ENCODE results near the gene NFATC2.
"Not testable (repeated sequence)": the region's sequence is repeated elsewhere in the genome, so short reads cannot be mapped to it uniquely, and the experiment has no call there.

The NFATC2 gene

DNA sequence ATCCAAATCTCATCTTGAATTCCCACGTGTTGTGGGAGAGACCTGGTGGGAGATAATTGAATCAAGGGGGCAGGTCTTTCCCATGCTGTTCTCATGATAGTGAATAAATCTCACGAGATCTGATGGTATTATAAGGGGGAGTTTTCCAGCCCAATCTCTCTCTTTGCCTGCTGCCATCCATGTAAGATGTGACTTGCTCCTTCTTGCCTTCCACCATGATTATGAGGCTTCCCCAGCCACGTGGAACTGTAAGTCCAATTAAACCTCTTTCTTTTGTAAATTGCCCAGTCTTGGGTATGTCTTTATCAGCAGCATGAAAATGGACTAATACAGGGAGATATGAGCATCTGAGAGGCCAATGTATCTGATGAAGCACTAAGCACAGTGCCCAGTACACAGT lies 26.0 kb upstream of the NFATC2 start:
- not testable (repeated sequence) for DNase-seq (ENCODE audit: low spot score)

DNA sequence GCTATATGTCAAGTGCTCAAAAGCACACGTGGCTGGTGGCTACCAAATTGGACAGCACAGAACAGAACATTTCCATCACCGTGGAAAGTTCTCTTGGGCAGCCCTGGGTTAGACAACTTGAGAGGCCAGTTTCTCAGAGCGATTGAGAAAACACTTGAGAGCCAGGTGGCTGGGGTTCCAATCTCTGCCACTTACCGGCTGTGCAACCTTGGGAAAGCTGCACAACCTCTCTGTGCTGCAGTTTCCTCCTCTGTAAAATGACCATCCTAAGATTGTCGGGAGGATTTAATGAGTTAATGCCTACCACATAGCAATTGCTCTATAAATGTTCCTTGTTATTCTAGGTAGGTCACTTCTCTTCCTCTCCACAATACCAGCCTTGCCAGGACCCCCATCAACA lies 25.1 kb upstream of the NFATC2 start:
- no peak for DNase-seq (ENCODE audit: low spot score)

DNA sequence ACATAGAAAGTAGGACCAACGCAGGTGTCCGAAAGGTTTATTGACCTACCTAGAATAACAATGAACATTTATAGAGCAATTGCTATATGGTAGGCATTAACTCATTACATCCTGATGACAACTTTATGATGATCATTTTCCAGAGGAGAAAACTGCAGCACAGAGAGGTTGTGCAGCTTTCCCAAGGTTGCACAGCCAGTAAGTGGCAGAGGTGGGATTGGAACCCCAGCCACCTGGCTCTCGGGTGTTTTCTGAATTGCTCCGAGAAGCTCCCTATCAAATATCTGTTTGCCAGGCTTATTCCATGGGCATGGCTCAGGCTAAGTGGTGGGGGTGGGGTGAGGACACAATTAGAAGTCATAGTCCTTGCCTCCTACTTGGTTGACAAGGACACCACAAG lies 24.1 kb upstream of the NFATC2 start:
- no peak for DNase-seq (ENCODE audit: low spot score)

DNA sequence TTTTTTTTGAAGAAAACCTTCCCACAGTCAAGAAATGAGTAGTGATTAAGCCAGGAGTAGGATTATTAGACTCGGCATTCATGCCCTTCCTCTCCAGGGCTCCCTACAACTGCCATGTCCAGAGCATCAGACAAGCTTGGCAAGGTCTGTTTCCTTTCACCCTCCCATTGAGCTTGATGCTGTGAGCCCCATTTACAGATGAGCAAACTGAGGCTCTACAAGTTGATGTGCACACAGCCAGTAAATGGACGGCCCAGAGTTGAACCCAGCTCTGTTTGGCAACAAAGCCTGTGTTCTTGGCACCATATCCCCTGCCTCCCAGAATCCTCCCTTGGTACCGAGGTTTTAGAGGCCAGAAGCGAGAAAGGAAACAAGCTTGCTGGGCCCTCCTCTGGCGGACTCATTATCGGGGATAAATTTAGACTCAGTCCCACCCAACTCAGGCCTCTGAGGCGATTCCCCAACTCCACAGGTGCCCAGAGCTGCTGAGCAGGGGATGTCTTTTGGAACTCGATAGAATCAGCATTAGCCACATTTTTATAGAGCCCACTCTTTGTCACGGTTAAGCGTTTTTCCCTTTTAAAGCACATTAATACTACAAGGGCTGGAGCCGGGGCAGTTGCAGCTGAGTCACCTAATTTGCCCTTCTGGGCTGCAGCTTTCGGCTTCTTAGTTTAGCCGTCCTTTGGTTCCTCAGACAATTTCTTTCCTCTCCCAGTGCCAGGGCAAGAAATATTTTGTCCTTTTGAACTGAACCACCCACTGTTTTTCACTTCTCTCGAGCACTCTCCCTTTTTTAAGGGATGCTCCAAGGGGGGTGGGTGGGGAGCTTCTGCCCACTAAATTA lies 23.0 kb upstream of the NFATC2 start:
- no peak for DNase-seq (ENCODE audit: low spot score)

DNA sequence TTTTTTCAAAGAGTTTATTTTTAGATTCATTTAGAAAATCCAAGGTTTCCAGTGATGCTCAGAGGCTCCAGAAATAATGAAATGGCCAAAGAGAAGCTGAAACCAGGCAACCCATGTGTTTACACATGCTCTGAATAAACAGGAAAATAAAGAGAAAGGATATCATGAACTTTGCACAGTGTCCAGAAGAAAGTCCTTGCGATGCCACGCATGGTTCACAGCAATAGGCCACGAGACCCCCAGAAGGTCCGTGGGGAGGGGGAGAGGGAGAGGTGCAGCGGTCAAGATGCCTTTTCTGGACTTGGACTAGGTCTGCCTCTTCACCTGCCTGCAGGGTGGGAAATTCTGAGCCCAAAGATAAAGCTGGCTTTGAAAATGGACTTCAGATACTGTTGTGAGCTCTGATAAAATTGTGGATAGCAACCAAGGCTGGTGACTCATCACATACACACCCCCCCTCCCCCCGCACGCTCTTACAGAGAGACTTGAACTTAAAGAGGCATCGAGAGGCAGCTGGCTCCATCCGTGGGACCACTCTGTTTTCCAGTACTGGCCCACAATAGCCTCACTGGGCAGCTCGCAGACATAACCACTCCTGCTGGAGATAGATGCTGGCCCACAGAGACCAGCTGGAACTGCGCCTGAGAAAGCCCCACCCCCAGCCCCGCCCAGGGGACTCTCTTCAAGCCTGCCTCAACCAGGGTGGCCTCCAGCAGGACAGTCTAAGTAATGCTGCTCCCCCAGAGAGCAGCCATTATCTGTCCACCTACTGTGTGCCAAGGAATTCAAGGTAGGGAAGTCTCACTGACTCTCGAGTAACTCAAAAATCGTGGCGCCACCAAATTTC lies 21.2 kb upstream of the NFATC2 start:
- DNase-seq (ENCODE audit: low spot score), result no peak

DNA sequence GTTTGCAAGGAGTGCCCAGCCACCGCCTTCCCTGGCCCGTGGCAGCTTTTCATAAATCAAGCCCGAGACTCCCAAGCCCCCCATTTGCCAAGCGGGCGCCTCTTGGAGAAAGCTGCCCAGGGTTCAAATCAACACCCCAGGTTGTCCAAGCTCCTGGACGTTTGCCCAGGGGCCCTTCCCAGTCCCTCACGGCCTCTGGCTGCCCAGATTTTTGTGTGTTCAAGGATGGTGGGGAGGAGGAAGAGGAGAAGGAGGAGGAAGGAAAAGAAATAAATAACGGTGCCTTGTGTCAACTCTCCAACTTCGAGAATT lies 20.6 kb upstream of the NFATC2 start:
- no peak for DNase-seq (ENCODE audit: low spot score)

DNA sequence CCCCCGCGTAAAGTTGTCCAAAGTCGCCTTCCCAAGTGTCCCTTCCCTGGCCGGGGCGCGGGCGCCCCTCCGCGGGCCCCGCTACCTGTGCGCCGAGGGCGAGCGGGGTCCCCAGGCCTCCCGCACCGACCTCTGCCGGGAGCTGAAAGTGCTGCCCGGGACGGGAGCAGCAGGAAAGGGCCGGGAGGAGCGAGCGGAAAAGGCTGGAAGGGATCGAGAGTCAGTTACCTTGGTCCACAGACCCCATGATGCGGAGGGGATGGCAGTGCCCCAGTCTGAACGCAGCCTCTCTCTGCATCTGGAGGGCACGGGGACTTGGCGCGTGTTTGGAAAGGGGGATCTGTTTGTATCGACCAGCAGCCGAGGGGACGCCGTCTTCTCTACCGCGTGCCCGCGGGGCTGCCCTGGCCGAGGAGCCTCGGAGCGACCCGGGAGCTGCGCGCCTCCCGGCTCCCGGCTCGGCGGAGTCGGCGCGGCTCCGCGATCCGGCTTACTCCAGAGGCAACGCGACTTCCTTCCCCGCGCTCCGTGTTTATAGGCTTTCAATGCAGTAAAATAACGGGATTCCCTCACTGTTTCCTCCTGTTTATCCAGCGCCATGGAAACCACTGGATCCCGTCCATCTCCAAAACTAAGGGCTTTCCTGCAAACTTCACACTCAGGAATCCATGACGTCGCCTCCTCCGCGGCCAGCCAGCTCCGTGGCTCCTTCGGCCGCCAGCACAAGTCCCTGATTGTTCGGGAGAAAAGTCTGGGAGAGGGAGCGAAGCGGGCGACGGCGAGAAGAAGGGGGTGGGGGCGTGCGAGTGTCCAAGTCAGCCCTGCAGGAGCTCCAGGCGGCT lies 20.0 kb upstream of the NFATC2 start:
- no peak for DNase-seq (ENCODE audit: low spot score)

DNA sequence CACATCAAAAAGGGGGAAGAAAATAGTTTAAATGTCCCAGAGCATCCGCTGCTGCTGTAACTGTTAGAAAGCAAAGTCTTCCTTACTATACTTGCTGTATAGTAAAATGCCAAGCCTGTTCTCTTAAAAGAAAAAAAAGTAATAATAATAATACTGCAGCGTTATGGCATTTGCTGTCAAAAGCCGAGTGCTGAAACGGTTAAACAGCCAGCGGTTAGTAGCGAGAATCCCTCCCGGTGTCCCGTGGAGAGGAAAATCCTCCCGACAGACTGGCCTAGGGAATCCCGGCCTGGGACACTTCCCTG lies 19.5 kb upstream of the NFATC2 start:
- DNase-seq (ENCODE audit: low spot score), result no peak

DNA sequence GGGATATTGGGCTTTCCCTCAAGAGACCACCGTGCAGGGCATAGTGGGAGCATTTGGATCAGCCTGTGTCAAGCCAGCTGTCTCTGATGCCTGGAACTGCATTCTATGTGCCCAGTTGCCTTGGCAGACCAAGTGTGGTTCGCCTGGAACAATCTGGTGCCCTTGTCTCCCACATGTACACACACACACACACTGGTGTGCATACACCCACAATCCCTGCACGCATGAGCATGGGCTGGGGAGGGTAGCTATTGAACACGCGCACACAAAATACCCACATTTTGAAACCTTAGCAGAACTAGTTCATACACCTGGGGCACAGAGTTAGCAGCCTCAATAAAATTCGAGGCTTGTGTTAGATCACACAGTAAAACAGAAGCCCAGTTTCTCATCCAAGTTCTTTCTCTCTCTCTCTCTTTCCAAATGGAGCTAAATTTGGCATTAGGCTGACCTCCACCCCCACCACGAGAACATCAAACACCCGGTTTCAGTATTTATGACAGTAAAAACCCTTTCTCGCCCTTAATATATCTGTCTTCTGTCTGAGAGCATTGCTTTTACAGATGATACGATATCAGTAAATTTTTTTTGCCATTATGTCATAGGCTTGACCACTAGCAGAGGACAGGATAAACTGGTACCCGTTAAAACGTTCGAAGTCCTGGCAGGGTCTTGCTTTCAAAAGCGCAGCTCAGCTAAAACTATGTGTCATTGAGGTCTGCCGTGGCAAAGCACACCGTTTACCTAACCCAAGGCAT lies 18.2 kb upstream of the NFATC2 start:
- DNase-seq (ENCODE audit: low spot score), result no peak

DNA sequence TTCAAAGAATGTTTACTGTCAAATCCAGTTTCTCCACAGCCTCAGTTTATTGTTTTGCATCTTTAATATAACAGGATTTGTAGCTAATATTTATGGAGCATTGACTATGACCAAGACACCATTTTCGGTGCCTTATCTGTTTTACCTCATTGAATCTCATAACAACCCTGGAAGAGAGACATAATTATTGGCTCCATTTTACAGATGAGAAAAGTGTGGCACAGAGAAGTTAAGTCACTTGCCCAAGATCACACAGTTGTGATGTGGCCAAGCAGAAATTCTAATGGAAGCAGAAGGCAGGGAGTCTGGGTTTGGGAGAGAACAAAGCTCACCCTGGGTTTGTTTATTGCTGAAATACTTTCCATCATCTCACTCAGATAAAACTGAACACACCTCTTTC lies 17.5 kb upstream of the NFATC2 start:
- no peak for DNase-seq (ENCODE audit: low spot score)

DNA sequence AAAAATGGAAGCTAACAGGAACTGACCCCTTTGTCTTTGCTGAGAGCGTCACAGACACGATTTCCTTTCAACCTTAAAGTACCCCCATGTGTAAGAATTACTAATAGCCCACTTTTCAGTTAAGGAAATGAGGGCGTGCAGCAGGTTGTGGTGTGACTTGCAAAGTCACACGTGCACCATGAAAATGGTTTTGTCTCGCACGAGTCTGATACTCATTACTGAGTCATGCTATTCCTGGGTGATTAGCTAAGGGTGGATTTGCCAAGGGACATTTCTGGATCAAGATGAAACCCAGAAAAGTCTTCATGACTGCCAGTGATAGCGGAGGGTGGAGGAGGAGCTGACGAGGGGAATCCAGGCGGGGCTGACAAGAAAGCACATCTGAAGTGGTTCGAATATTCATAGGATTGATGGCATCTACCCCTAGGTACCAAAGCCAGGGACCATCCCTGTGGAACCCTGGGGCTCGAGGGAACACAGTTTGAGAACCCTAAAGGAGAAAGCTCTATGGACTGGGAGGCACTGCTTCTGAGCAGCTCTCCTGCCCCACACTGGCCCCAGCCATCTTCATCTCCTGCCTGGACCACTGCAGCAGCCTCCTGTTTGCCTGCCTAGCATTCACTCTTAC lies 12.1 kb upstream of the NFATC2 start:
- no peak for DNase-seq (ENCODE audit: low spot score)

DNA sequence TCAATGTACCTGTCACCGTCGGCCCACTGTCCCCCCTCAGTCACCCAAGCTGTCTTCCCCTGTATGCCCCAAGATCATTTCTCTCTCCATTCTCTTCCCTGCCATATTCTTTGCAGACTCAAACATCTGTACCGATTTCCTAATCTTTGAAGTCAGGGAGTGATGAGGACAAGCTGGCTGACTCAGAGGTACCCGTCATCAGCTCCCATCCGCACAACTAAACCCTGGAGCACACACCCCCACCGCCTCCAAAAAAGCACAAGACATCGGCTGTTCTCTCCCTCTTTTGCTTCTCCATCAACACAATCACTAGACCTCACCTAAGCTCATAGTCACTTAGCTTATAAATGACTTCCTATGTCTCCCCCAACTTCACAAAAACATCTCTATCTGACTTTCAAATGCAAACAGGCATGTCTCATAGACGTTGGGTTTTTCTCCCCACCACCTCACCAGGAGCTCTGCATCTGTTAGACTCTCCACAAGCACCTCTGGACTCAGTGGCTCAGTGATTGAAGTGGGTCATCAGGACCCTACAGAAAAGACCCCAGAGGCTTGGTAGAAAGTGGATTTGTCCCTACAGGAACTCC lies 11.5 kb upstream of the NFATC2 start:
- no peak for DNase-seq (ENCODE audit: low spot score)

DNA sequence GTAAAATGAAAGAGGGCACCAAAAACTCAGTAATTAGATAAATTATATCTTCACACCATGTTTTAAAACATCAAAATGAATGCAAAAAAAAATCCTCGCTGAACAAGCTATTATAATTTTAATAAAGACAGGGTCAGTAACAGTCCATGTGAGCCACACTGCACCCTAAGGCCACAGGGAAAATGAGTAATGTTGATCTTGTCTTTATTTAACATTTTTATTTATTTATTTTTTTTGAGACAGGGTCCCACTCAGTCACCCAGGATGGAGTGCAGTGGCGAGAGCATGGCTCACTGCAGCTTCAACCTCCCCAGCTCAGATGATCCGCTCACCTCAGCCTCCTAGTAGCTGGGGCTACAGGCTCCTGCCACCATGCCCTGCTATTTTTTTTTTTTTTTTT lies 8.7 kb upstream of the NFATC2 start:
- no peak for DNase-seq (ENCODE audit: low spot score)

DNA sequence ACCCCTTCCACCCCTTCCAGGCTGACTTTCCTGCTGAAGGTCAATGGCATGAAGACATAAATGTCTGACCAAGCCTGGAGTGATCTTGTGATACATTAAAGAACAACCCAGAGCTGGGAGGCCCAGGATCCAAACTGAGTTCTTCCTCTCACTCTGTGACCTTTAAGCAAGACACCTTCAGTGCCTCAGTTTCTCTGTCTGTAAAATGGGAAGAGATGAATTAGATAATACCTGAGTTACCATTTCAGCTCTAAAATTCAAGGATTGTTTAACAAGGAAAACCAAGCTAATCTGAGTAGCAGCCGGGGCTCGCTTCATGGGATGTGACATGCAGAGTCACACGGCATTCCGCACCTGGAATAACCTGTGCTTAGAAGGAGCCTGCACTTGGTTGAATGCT lies 7.0 kb upstream of the NFATC2 start:
- no peak for DNase-seq (ENCODE audit: low spot score)

DNA sequence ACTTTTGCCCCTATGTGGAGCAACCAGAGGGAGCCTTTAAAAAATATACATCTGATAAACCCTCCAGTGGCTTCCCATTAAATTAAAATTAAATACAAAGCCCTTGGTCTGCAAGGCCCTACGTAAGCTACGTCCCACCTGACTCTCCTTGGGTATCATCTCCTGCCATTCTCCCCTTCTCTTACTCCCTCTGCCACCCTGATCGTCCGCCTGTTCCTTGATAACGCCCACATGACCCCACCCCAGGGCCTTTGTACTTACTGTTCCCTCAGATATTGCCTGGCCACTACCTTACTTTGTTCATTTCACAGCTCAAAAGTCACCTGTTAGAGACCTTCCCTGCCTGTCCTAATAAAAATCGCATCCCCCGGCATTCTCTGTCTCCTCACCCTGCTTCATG lies 5.4 kb upstream of the NFATC2 start:
- no peak for DNase-seq (ENCODE audit: low spot score)

DNA sequence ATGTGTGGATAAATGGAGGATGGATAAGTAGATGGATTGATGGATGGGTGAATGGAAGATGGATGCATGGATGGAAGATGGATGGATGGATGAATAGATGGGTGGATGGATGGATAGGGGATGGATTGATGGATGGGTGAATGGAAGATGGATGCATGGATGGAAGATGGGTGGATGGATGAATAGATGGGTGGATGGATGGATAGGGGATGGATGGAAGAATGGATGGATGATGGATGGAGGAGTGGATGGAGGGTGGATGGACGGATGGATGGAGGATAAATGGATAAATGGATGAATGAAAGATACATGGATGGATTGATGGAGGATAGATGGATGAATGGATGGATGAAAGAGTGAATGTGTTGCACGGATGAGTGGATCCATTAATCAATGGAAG lies 3.0 kb upstream of the NFATC2 start:
- no peak for DNase-seq (ENCODE audit: low spot score)

DNA sequence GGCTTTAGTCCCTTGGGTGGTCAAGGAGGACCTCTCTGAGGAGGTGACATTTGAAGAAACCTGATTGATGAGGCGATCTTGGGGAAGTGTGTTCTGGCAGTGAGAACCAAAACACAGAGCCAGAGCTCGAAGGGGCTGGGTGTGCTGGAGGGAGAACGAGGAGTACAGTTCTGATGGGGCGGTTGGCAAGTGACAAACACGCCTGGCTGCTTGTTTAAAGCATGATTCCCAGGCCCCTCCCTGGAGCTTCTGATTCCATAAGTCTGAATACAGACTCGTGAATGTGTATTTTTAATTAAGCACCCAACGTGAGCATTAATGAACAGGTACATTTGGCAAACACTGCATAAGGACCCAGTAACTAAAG lies 886 bp upstream of the NFATC2 start:
- no peak for DNase-seq (ENCODE audit: low spot score)

DNA sequence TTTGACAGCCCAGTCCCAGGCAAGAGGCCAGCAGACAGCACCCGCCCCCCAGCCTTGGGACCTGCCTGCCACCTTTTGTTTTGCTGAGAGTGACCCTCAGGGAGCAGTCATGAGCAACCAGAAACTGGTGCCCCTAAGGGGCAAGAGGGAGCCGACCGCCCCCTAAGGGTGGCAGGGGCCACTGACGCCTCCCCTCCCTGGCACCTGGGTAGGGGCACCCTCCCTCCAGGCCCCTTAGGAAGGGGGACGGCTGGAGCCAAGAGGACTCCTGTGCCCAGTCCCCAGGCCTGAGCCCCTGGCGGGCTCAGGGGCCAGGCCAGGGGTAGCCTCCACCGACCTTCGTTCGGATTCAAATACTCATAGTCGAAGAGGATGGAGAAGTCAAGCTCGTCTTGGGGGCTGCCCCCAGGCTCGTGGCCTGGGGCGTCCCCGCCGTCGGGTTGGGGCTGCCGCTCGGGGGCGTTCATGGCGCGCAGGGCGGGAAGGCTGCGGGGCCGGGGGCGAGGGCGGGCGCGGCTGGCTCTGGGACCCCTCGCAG lies 417 bp downstream of the NFATC2 start:
- peak; percentile 21 for DNase-seq (ENCODE audit: low spot score)

DNA sequence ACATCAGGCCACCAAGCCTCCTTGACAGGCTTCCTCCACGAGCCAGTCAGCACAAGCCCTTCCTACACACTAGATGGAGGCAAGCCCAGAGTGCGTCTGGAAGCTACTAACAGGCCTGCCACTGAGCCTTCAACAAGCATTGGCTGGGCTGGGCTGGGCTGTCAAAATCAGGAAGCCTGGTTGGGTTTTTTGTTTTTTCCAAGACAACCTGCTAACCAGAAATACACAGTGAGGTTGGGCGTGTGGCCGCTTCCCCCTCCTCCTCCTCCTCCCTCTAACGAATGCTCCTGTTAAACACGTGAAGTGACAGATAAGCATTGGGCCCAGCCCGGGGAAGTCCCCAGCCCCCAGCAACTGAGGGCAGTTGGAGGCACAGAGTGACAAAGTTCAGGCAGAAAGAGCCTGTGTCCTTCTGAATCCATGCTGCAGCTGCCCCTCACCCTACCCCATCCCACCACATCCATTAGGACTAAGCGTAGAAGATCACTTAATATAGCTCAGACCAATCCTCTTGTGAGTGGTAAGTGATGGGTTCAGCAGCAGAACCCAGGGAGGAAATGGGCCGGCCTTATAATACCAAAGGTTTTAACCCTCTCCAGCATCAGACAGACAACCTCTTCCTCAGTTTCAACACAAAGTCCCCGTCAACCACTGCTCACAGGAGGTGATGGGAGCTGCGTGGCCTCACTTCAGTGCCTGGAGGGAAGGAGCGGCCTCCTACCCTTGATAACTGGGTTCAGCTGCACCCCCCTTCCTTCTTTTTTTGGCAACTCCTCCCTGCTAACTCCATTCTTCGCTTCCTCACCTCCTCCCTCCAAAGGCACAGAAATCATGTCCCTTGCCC lies 1.1 kb downstream of the NFATC2 start:
- peak; percentile 84 for DNase-seq (ENCODE audit: low spot score)

DNA sequence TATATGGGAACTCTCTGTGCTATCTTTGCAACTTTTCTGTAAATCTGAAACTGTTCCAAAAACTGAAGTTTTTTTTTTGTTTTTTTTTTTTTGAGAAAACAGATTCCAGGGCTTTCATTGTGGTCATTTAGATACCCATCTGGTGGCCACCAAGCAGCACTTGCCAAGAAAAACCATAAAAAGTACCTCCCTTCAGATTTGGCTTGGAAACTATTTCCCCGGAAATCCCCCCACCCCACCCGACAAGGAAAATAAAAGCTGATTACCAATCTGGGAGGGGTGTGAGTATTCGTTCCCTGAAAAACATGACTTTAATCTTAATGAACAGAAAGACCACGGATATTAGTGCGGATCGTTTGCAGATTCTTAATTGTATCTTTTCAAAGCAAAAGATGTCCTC lies 1.9 kb downstream of the NFATC2 start:
- DNase-seq (ENCODE audit: low spot score), result no peak
